HG02943 (cell line): Measurements from ENCODE around the gene CCDC141.

Experiments used
- ATAC-seq: cut with Tn5 transposase; IDR thresholded peaks from one replicate; pipeline ENCODE4 v1.9.1; 2021; ENCODE audit warnings: mild to moderate bottlenecking, low read depth, moderate library complexity; ENCODE audit not compliant: unreplicated experiment

CCDC141 gene

GRCh38 chr2:178845566-178846457 lies 204.1 kb downstream of the CCDC141 start:
- no peak for ATAC-seq

- ATAC-seq = no peak
Observed at GRCh38 chr2:178844701-178845100, 205.2 kb downstream of the CCDC141 start.

GRCh38 chr2:178844269-178844668 lies 205.7 kb downstream of the CCDC141 start:
- ATAC-seq = no peak

- ATAC-seq = no peak
Observed at GRCh38 chr2:178843697-178844096, 206.2 kb downstream of the CCDC141 start.

GRCh38 chr2:178836807-178837206 lies 213.1 kb downstream of the CCDC141 start:
- ATAC-seq = no peak

GRCh38 chr2:178834086-178834485 lies 215.9 kb downstream of the CCDC141 start:
- ATAC-seq = no peak

GRCh38 chr2:178833382-178833781 lies 216.6 kb downstream of the CCDC141 start:
- no peak for ATAC-seq

GRCh38 chr2:178830451-178830850 lies 219.5 kb downstream of the CCDC141 start:
- no peak for ATAC-seq

GRCh38 chr2:178829981-178830380 lies 220.0 kb downstream of the CCDC141 start:
- no peak for ATAC-seq

- no peak for ATAC-seq
Observed at GRCh38 chr2:178829299-178829960, 220.5 kb downstream of the CCDC141 start.

GRCh38 chr2:178828486-178828881 lies 221.5 kb downstream of the CCDC141 start:
- ATAC-seq = no peak

GRCh38 chr2:178827739-178828485 lies 222.0 kb downstream of the CCDC141 start:
- ATAC-seq = no peak

- no peak for ATAC-seq
Observed at GRCh38 chr2:178827111-178827510, 222.8 kb downstream of the CCDC141 start.

GRCh38 chr2:178825183-178825582 lies 224.8 kb downstream of the CCDC141 start:
- no peak for ATAC-seq

GRCh38 chr2:178824181-178824580 lies 225.8 kb downstream of the CCDC141 start:
- ATAC-seq = no peak

GRCh38 chr2:178819992-178820391 lies 229.9 kb downstream of the CCDC141 start:
- peak; percentile 93 for ATAC-seq

GRCh38 chr2:178819147-178819875 lies 230.6 kb downstream of the CCDC141 start:
- no peak for ATAC-seq

GRCh38 chr2:178811901-178812300 lies 238.0 kb downstream of the CCDC141 start:
- ATAC-seq = no peak

GRCh38 chr2:178811045-178811444 lies 238.9 kb downstream of the CCDC141 start:
- no peak for ATAC-seq

GRCh38 chr2:178810422-178810821 lies 239.5 kb downstream of the CCDC141 start:
- ATAC-seq = no peak
